HG03097 (cell line): ENCODE data around the gene LBP.
"Not testable (repeated sequence)": the region's sequence is repeated elsewhere in the genome, so short reads cannot be mapped to it uniquely, and the experiment has no call there.

ENCODE experiments used
- ATAC-seq: cut with Tn5 transposase; IDR thresholded peaks from one replicate; pipeline ENCODE4 v1.9.1; 2021; ENCODE audit not compliant: unreplicated experiment, low FRiP score

The LBP gene

GRCh38 chr20:38320221-38320620, 26.1 kb upstream of the LBP start:
- no peak for ATAC-seq

- ATAC-seq: no peak
Observed at GRCh38 chr20:38321959-38322598, 24.2 kb upstream of the LBP start.

- no peak for ATAC-seq
Observed at GRCh38 chr20:38324159-38324558, 22.1 kb upstream of the LBP start.

DNA sequence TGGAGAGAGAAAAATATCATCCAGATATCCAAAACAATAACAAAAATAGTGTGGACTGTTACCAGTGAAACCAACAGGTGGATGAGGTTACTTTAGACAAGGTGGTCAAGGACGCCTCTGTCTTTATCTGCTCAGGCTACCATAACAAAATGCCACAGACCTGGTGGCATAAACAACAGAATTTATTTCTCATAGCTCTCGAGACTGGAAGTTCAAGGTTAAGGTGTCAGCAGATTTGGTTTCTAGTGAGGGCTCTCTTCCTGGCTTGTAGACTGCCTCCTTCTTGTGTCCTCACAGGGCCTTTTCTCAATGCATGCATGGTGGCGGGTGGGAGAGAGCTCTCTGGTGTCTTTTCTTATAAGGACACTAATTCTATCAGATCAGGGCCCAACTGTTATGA, 21.1 kb upstream of the LBP start:
- ATAC-seq: no peak

DNA sequence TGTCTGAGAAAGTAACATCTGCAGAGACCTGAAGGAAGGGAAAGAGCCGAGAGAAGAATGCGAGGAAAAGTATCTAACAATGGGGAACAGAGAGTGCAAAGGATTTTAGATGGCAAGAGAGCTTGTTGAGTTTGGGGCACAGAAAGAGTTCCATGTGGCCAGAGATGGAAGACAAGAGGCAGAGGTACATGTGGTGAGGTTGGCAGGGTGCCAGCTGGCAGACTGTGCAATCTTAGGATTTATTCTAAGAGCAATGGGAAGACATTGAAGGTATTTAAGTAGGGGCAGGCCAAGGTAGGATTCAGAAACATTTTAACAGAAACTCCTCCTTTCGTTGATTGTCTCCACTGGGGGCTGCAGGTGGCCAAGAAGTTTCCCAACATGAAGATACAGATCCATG, 20.4 kb upstream of the LBP start:
- ATAC-seq: no peak

DNA sequence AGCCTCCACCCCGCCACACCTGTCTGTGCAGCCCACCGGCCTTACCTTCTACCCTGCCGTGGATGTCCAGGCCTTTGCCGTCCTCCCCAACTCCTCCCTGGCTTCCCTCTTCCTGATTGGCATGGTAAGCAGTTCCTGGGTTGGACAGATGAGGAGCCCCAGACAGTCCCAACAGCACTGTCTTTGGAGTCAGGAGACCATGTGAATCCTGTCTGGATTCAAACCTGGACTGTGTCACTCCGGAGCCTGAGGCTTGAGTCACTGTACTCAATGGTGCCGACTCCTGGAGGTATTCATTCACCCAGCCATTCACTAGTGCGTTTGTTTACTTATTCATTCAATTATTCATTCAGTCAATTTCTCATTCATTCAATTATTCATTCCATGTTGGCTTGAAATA, 20.0 kb upstream of the LBP start:
- no peak for ATAC-seq

DNA sequence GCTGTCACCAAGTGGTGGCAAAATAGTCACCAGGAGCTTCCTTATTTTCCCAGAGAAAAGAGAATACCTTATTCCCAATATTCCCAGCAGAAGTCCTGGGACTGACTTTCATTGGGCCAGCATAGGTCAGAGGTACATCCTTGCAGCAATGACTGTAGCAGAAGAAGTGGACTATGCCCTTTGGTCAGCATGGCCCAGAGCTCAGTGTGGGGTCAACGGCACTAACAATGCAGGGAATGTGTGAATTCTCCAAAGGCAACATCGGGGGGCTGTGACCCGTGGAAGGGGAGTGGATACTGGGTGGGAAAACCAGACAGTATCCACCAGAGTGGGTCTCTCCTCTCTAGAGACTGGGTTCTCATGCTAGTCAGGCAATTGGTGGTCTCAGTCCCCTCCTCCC, 15.6 kb upstream of the LBP start:
- no peak for ATAC-seq

- ATAC-seq: no peak
Observed at GRCh38 chr20:38331245-38331644, 15.0 kb upstream of the LBP start.

- no peak for ATAC-seq
Observed at GRCh38 chr20:38331814-38332213, 14.5 kb upstream of the LBP start.

GRCh38 chr20:38334016-38334415, 12.3 kb upstream of the LBP start:
- no peak for ATAC-seq

GRCh38 chr20:38336726-38337125, 9.6 kb upstream of the LBP start:
- no peak for ATAC-seq

DNA sequence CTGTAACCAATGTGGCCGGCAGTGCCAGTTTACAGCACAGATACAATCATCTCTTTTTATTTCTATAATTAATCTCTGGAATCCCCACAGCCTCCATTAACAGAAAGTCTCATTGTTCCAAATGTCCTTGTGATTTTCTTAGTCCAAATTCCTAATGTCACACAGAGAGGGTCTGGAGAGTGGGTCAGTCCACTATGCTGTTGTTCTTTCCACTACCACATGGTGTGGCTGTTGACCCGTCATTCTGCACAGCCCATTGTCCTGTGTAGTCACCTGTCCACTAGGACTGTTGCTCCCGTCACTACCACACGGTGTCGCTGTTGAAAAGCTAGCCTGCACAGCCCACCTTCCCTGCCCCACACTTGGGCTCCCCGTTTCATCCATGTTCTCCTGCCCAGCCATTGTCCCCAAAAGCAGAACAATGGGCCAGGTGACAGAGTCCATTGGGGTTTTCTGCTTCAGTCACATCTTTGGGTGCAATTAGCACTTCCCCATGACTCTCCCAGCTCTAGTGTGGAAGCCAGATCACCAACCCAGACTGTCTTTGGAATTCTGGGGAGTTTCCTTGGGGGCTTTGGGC, 8.6 kb upstream of the LBP start:
- no peak for ATAC-seq

DNA sequence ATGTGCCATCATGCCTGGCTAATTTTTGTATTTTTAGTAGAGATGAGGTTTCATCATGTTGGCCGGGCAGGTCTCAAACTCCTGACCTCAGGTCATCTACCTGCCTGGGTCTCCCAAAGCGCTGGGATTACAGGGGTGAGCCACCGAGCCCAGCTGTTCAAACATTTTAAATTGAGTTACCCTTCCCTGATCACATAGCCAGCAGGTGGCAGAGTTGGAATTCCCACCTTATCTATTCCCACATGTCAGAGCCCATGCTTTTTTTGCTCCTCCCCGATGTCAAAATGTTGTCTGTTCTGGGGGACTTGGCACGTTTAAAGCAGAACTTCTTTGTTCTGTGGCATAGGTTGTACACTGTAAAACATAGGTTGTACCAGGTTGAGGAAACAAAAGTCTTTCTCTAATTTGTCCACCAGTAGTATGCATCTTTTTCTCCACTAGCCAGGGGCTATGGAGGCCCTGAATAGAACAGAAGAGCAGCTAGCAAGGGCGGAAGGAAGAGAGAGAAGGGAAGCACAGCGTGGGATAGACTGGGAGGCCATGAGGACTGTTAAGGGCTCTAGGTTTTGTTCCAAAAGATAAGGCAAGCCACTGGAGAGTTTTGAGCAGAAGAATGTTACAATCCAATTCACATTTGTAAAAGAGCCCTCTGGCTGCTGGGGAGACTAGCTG, 7.3 kb upstream of the LBP start:
- no peak for ATAC-seq

DNA sequence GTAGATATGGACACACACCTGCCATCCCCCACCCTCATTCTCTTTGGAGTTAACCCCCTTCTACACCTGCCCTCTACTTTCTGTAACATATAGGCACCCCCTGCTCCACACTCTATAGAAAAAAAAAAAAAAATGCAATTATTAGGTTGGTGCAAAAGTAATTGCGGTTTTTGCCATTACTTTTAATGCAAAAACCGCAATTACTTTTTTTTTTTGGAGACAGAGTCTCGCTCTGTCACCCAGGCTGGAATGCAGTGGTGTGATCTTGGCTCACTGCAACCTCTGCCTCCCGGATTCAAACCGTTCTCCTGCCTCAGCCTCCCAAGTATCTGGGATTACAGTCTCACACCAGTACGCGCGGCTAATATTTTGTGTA, 6.8 kb upstream of the LBP start:
- not testable (repeated sequence) for ATAC-seq

DNA sequence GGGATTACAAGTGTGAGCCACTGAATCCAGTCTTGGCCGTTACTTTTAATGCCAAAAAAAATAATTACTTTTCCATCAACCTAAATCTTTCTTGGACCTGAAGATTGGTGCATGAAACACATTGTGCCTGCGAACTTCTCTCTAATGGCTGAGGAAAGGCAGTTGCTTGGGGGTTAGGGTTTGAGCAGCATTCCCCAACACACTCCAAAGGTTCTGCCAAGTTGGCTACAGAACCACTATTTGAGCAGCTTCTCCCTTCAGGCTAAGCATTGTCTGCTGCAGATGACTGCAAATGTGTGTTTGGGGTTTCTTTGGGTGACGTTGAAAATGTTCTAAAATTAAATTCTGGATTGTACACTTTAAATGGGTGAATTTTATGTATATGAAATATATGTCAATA, 6.3 kb upstream of the LBP start:
- ATAC-seq: no peak

- ATAC-seq: no peak
Observed at GRCh38 chr20:38340693-38341092, 5.6 kb upstream of the LBP start.

GRCh38 chr20:38342216-38342615, 4.1 kb upstream of the LBP start:
- no peak for ATAC-seq

DNA sequence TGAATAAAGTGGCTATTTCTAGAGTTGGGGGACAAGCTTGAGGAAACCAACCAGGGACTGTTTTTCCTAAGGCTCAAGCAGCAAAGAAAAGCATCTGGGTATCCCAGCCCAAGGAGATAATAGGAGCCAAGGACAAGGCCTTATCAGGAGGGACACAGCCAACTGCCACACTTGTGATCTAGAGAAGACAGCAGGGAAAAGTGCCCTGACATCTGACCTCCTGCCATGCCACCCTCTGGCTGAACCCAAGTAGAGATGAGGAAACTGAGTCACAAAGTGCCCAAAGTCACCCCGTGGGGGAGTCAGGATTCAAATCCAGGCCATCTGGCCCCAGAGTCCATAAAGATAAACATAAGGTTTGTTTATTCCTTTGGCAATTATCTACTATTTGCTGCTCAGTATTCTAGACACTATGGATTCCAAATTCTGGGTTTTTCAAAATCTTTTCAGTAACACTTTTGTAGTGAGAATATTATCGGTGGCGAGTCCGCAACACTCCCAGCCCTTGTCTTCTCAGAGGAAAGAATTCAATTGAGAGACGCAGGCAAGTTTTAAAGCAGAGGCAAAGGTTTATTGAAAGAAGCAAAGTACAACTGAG, 3.5 kb upstream of the LBP start:
- no peak for ATAC-seq

GRCh38 chr20:38343311-38344106, 2.8 kb upstream of the LBP start:
- ATAC-seq: no peak

DNA sequence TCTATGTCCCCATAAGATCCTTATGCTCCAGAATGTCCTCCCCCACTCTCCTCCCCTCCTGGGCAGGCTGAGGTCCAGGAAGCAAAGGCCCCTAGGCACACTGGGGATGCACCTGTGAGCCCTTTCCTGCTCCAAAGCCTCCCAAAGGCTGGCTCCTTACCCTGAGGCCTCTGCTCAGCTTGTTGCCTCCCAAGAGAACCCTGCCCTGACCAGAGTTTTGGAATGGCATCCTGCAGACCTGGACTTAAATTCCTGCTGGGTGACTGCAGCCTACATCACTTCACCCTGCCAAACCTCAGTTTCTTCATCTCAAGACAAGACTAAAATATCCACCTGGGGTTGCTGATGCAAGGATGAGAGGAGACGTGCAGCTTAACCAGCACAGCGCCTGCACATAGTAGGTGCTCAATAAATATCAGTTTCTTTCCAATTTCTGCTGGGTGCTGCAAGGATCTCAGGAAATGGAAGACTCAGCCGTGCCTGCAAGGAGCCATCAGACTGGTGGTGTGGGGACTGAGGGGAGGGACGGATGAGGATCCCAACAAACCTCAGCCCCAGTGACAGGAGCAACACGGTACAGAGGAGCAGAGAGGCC, 2.1 kb upstream of the LBP start:
- no peak for ATAC-seq

GRCh38 chr20:38345643-38346042, 639 bp upstream of the LBP start:
- ATAC-seq: no peak
